ENCODE data around the gene RTKN2.

The RTKN2 gene

GRCh38 chr10:62148155-62148554, 120.5 kb downstream of the RTKN2 start:
- no peaks in the 10 kb centered on the region for H3K27me3 ChIP-seq (replicated peaks; ENCODE audit: control insufficient read depth, insufficient read depth, low read length)
- no peaks in the 10 kb centered on the region for H3K36me3 ChIP-seq (ENCODE audit: control insufficient read depth, insufficient read depth, low read length)
- no peak for TF ChIP-seq CTCF (IDR thresholded peaks at IDR 0.05; ENCODE audit: insufficient read depth, low read length, poor library complexity, severe bottlenecking)
- DNase-seq (ENCODE audit: extremely low read depth, insufficient read length): no peak
- H3K4me3 ChIP-seq (replicated peaks; ENCODE audit: low read depth, low read length): no peak overlapping the region

GRCh38 chr10:62147425-62147824, 121.2 kb downstream of the RTKN2 start:
- H3K27me3 ChIP-seq (replicated peaks; ENCODE audit: control insufficient read depth, insufficient read depth, low read length): no peaks in the 10 kb centered on the region
- no peaks in the 10 kb centered on the region for H3K36me3 ChIP-seq (ENCODE audit: control insufficient read depth, insufficient read depth, low read length)
- H3K4me3 ChIP-seq (replicated peaks; ENCODE audit: low read depth, low read length): no peak overlapping the region
- DNase-seq (ENCODE audit: extremely low read depth, insufficient read length): no peak
- no peak for TF ChIP-seq CTCF (IDR thresholded peaks at IDR 0.05; ENCODE audit: insufficient read depth, low read length, poor library complexity, severe bottlenecking)

- DNase-seq (ENCODE audit: extremely low read depth, insufficient read length): no peak
- Histone ChIP-seq H3K4me3 (replicated peaks; ENCODE audit: low read depth, low read length) (no peak overlapping the region), H3K27me3 (replicated peaks; ENCODE audit: control insufficient read depth, insufficient read depth, low read length) (no peaks in the 10 kb centered on the region), H3K36me3 (ENCODE audit: control insufficient read depth, insufficient read depth, low read length) (no peaks in the 10 kb centered on the region)
- no peak for TF ChIP-seq CTCF (IDR thresholded peaks at IDR 0.05; ENCODE audit: insufficient read depth, low read length, poor library complexity, severe bottlenecking)
These were observed 131.7 kb downstream of the RTKN2 start for GRCh38 chr10:62136931-62137330.

GRCh38 chr10:62133618-62134017, 135.0 kb downstream of the RTKN2 start:
- no peak overlapping the region for H3K4me3 ChIP-seq (replicated peaks; ENCODE audit: low read depth, low read length)
- no peaks in the 10 kb centered on the region for H3K36me3 ChIP-seq (ENCODE audit: control insufficient read depth, insufficient read depth, low read length)
- no peak for TF ChIP-seq CTCF (IDR thresholded peaks at IDR 0.05; ENCODE audit: insufficient read depth, low read length, poor library complexity, severe bottlenecking)
- DNase-seq (ENCODE audit: extremely low read depth, insufficient read length): peak; percentile 51
- H3K27me3 ChIP-seq (replicated peaks; ENCODE audit: control insufficient read depth, insufficient read depth, low read length): no peaks in the 10 kb centered on the region

All from GM06990 (cell line).